Neural cell (in vitro differentiated cells): ENCODE results near the gene RABGGTA.

Source experiments
- EP300 ChIP-seq: fragments of 450-650 bp; conservative IDR thresholded peaks from 2 replicates; pipeline ENCODE4 v1.6.1; 2014; ENCODE audit warnings: antibody characterized with exemption, mild to moderate bottlenecking, moderate library complexity; ENCODE audit not compliant: poor library complexity, severe bottlenecking
- EZH2 ChIP-seq: fragments of 200-600, 300-800 bp; shearing (Covaris generic), sonication (generic); IDR thresholded peaks from 2 replicates; pipeline ENCODE4 v1.6.1; 2014; ENCODE audit warnings: antibody characterized with exemption, low read length, borderline replicate concordance, mild to moderate bottlenecking; ENCODE audit not compliant: insufficient read depth, poor library complexity, severe bottlenecking
- MXI1 ChIP-seq: fragments of 450-650 bp; conservative IDR thresholded peaks from 2 replicates; pipeline ENCODE4 v1.6.1; 2014; ENCODE audit warnings: antibody characterized with exemption, mild to moderate bottlenecking; ENCODE audit not compliant: poor library complexity, severe bottlenecking
- RAD21 ChIP-seq: fragments of 450-650 bp; conservative IDR thresholded peaks from 2 replicates; pipeline ENCODE4 v1.6.1; 2014; ENCODE audit warnings: antibody characterized with exemption, mild to moderate bottlenecking, moderate library complexity
- TF ChIP-seq, protein P1 (sequence below): fragments of 450-650 bp; IDR thresholded peaks from 2 replicates; pipeline ENCODE4 v1.5.1; 2014; ENCODE audit warnings: antibody characterized with exemption, mild to moderate bottlenecking, moderate library complexity; ENCODE audit not compliant: poor library complexity, severe bottlenecking

DNA sequence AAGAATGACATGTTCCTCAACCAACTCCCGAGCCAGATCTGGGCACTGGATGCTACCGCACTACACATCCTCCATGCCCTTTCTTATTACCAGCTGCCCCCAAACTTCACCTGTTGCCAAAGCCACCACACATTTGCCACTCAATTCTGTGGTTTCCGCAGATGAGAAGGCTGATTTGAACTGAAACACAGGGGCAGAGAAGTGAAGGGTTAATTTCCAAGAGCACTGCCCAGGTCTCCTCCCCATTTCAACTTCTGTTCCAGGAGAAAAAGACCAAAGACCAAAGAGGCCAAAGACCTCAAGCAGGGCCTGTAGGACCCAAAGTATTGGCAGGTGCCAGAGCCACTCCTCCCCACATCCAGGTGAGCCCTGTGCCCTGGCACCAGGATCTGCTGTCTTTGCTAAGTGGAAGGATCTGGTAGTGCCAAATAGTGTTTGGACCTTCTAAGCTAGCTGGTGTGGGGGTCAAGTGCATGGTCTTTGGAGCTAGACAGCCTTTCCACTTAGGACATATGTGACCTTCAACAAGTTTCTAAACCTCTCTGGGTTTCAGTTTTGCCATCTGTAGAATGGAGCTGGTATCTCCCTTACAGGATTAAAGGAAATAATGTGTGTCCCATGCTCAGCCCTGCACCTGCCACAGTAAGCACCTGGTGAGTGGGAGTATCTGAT is 20.2 kb upstream of the RABGGTA start:
- TF ChIP-seq, protein P1, sequence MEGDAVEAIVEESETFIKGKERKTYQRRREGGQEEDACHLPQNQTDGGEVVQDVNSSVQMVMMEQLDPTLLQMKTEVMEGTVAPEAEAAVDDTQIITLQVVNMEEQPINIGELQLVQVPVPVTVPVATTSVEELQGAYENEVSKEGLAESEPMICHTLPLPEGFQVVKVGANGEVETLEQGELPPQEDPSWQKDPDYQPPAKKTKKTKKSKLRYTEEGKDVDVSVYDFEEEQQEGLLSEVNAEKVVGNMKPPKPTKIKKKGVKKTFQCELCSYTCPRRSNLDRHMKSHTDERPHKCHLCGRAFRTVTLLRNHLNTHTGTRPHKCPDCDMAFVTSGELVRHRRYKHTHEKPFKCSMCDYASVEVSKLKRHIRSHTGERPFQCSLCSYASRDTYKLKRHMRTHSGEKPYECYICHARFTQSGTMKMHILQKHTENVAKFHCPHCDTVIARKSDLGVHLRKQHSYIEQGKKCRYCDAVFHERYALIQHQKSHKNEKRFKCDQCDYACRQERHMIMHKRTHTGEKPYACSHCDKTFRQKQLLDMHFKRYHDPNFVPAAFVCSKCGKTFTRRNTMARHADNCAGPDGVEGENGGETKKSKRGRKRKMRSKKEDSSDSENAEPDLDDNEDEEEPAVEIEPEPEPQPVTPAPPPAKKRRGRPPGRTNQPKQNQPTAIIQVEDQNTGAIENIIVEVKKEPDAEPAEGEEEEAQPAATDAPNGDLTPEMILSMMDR: no peak
- no peak for TF ChIP-seq EZH2
- no peak for TF ChIP-seq MXI1
- TF ChIP-seq EP300: no peak
- no peak for TF ChIP-seq RAD21
